ENCODE measurements around the gene RYR1.

Gene RYR1

GRCh38 chr19:38429055-38429810 lies 4.3 kb upstream of the RYR1 start:
- no peak for FAIRE-seq

- FAIRE-seq = no peak
Observed at GRCh38 chr19:38429811-38430156, 3.7 kb upstream of the RYR1 start.

GRCh38 chr19:38430931-38431330 lies 2.6 kb upstream of the RYR1 start:
- FAIRE-seq = no peak

- no peak for FAIRE-seq
Observed at GRCh38 chr19:38434549-38435051, 1.1 kb downstream of the RYR1 start.

GRCh38 chr19:38437295-38437694 lies 3.8 kb downstream of the RYR1 start:
- FAIRE-seq = no peak

- FAIRE-seq = no peak
Observed at GRCh38 chr19:38437917-38438316, 4.4 kb downstream of the RYR1 start.

- no peak for FAIRE-seq
Observed at GRCh38 chr19:38440592-38440991, 7.1 kb downstream of the RYR1 start.

- FAIRE-seq = no peak
Observed at GRCh38 chr19:38441657-38442348, 8.3 kb downstream of the RYR1 start.

- no peak for FAIRE-seq
Observed at GRCh38 chr19:38442736-38443135, 9.2 kb downstream of the RYR1 start.

- FAIRE-seq = no peak
Observed at GRCh38 chr19:38443458-38443999, 10.0 kb downstream of the RYR1 start.

GRCh38 chr19:38444026-38444425 lies 10.5 kb downstream of the RYR1 start:
- FAIRE-seq = no peak

- no peak for FAIRE-seq
Observed at GRCh38 chr19:38445362-38445761, 11.9 kb downstream of the RYR1 start.

- no peak for FAIRE-seq
Observed at GRCh38 chr19:38448225-38448624, 14.7 kb downstream of the RYR1 start.

GRCh38 chr19:38449518-38449917 lies 16.0 kb downstream of the RYR1 start:
- no peak for FAIRE-seq

- FAIRE-seq = no peak
Observed at GRCh38 chr19:38451036-38451435, 17.5 kb downstream of the RYR1 start.

GRCh38 chr19:38451629-38452028 lies 18.1 kb downstream of the RYR1 start:
- FAIRE-seq = no peak

- FAIRE-seq = no peak
Observed at GRCh38 chr19:38452430-38453366, 19.2 kb downstream of the RYR1 start.

- no peak for FAIRE-seq
Observed at GRCh38 chr19:38453596-38453995, 20.1 kb downstream of the RYR1 start.

GRCh38 chr19:38455031-38455430 lies 21.5 kb downstream of the RYR1 start:
- FAIRE-seq = no peak

GRCh38 chr19:38457202-38457601 lies 23.7 kb downstream of the RYR1 start:
- no peak for FAIRE-seq

GRCh38 chr19:38457690-38458405 lies 24.4 kb downstream of the RYR1 start:
- FAIRE-seq = no peak

GRCh38 chr19:38458991-38459390 lies 25.5 kb downstream of the RYR1 start:
- FAIRE-seq = no peak
